ENCODE results near the gene TPSD1.
"Not testable (repeated sequence)": the region's sequence is repeated elsewhere in the genome, so short reads cannot be mapped to it uniquely, and the experiment has no call there.

TPSD1 gene

DNA sequence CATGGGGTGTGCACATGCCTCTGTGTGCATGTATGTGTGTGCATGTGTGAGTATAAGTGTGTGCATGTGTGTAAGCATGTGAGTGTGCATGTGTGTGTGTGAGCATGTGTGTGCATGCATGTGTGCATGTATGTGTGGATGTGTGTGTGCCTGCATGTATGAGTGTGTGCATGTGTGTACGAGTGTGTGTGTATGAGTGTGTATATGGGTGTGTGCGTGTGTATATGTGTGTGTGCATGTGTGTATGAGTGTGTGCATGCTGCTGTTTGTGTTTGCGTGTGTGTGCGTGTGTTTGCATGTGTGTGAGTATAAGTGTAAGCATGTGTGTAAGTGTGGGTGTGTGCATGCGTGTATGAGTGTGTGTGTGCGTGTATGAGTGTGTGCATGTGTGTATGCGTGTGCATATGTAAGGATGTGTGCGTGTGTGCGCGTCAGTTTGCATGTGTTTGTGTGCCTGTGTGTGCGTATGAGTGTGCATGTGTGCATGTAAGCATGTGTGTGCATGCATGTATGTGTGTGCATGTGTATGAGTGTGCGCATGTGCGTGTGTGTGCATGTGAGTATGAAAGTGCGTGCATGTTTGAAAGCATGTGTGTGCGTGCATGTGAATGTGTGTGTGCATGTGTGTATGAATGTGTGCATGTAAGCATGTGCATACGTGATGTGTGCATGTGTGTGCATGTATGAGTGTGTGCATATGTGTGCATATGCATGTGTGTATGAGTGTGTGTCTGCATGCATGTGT, 8.6 kb downstream of the TPSD1 start:
- no peak for DNase-seq

DNA sequence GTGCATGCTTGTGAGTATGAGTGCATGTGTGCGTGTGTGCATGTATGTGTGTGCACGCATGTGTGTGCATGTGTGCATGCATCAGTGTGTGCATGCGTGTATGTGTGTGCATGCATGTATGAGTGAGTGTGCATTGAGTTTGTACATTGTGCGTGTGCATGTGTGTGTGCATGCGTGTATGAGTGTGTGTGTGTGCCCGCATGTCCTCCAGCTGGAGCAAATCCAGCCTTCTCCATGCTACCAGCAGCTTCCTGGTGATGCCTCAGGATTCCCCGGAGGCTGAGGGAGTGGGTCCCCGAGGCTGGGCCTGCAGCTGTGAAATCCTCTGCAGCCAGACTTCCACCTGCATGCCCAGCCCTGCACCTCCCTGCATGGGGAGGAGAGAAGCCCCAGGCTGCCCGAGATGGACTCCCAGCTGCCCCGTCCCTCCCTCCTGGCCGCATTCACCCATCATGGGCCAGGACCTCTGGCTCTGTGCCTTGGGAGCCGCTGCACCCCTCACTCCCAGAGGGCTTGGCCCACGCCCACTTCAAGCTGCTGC, 9.3 kb downstream of the TPSD1 start:
- DNase-seq = no peak

- DNase-seq = no peak
These were observed 10.0 kb downstream of the TPSD1 start for GRCh38 chr16:1265826-1266225.

DNA sequence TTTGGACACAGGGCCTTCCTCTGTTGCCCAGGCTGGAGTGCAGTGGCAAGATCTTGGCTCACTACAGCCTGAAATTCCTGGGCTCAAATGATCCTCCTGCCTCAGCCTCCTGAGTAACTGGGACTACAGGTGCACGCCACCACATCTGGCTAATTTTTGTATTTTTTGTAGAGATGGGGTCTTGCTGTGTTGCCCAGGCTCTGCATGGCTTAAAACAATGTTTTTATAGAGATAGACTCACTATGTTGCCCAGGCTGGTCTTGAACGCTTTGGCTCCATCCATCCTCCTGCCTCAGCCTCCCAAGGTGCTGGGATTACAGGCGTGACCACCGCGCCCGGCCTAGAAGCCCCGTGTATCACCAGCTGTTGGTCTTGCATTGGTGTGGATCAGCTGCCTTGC, 13.5 kb downstream of the TPSD1 start:
- not testable (repeated sequence) for DNase-seq

- no peak for DNase-seq
These were observed 15.5 kb downstream of the TPSD1 start for GRCh38 chr16:1271380-1271723.

GRCh38 chr16:1271724-1272413, 16.0 kb downstream of the TPSD1 start:
- not testable (repeated sequence) for DNase-seq

GRCh38 chr16:1272453-1273198, 16.8 kb downstream of the TPSD1 start:
- no peak for DNase-seq

- DNase-seq = no peak
These were observed 17.9 kb downstream of the TPSD1 start for GRCh38 chr16:1273816-1274215.

DNA sequence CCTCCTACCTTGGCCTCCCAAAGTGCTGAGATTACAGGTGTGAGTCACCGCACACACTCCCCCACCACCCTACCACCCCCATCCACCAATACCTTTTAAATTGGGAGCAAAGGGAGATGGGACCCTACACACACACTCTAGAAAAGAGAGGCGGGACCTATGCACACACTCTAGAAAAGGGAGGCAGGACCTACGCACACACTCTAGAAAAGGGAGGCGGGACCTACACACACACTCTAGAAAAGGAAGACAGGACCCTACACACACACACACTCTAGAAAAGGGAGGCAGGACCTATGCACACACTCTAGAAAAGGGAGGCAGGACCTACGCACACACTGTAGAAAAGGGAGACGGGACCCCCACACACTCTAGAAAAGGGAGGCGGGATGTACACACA, 18.9 kb downstream of the TPSD1 start:
- no peak for DNase-seq

GRCh38 chr16:1275791-1276579, 20.1 kb downstream of the TPSD1 start:
- no peak for DNase-seq

- DNase-seq = no peak
These were observed 20.7 kb downstream of the TPSD1 start for GRCh38 chr16:1276580-1276878.

GRCh38 chr16:1277151-1277598, 21.3 kb downstream of the TPSD1 start:
- no peak for DNase-seq

DNA sequence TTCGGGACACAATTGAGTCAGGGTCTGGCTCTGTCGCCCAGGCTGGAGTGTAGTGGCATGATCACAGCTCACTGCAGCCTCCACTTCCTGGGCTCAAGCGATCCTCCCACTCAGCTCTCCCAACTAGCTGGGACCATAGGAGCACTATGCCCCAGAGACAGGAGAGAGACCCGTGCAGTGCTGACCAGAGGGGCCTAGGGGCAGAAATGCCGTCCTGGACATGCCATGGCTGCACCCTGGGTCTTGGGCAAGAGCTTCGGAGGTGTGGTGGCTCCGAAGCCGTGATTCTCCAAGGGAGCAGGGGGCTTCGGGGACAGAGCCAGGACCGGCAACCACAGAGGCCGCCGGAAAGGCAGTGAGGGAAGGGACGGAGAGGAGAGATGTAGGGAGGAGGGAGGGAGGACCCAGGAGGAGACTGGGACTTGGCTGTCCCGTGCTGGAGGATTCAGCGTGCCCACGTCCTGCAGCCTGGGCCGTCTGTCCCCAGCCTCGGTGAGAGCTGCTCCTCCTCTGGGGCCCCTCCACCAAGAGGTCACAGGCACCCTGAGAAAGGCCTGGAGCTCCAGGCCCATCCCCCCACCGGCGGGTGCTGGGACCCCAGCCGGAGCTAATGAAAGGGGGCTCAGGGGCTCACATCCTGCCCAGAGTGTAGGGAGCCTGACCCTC, 21.9 kb downstream of the TPSD1 start:
- DNase-seq = no peak

DNA sequence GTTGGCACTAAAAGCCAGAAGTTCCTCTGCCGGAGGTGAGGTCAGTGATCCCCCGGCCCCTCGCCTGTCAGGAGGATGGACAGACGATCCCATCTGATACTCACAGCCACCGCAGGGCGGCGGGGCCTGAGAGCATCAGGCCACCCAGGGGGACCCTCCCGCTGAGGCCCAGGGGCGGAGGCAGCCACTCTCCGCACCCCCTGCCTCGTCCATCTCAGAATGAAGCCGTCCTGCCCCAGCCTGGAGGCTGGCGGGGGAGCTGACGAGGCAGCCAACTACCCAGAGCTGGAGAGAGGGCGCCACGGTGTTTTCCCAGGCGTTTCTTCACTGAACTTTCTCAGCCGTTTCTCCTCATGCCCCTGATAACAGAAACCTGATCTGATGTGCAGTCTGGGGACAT, 22.6 kb downstream of the TPSD1 start:
- DNase-seq = no peak

- no peak for DNase-seq
These were observed 23.4 kb downstream of the TPSD1 start for GRCh38 chr16:1279081-1279944.

DNA sequence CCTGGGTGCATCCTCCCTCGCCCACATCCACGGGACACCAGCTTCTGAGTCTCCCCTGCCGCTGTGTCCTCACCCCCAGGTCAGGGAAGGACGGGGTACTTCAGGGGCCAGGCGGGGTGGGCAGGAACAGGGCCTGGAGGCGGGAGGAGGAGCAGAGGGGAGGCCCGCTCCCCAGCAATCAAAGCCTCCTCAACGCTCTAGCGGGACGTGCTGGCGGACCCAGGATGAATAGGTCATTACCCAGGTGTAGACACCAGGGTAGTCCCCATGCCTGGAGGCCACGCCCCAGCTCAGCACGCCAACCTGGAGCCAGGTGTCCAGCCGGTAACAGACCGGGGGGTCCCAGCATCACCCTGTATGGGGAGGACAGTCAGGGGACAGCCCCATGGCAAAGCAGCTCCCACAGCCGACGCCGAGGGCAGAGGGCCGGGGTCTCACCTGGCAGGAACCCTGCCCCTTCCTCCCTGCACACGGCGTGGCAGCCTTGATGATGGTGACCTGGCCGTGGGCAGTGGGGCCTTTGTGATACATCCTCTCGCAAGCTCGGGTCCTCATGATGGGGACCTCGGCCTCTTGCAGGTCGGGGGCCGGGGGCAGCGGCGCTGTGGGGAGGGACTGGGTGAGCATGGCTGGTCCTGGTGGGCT, 24.2 kb downstream of the TPSD1 start:
- no peak for DNase-seq

- DNase-seq = no peak
These were observed 24.9 kb downstream of the TPSD1 start for GRCh38 chr16:1280783-1281182.

DNA sequence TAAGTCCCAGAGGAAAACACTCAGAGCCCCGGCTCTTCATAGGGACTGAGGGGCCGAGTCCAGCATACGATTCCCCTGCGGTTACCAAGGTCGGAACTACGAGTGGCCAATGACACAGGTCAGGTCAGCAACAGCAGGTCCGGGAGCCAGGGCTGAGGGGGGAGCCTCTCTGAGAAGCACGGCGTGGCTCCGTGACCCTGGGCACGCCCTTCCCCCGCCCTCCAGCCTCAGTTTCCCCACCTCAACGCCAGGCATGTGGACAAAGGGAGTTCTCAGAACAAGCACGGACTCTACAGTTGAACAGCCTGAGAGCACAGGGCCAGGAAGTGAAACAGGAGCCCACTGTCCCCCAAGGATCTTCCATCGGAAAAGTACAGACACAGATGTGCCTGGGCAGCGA, 25.6 kb downstream of the TPSD1 start:
- DNase-seq = no peak

DNA sequence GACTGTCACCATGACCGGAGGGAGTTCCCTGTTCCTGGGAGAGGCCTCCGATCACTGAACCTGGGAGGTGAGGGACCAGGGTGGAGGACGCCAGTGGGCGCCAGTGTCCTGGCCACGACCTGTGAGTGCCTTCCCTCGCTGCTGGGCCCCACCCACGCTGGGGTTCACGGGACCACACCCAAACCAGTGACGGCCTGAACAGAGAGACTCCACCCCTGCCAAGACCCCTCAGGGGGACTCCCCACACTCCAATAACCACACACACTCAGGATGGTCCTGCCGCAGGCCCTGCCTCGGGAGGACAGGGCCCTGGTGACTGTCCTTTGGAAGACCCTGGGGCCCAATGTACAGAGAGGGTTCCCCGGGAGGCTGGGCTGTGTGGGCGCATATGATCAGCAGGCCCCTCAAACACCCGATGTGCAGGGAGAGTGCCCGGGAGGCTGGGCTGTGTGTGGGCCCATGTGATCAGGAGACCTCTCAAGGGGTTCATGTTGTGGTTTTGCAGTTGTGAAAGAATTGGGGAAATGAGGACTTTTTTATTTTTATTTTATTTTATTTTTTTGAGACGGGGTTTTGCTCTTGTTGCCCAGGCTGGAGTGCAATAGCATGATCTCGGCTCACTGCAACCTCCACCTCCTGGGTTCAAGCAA, 26.6 kb downstream of the TPSD1 start:
- no peak for DNase-seq

DNA sequence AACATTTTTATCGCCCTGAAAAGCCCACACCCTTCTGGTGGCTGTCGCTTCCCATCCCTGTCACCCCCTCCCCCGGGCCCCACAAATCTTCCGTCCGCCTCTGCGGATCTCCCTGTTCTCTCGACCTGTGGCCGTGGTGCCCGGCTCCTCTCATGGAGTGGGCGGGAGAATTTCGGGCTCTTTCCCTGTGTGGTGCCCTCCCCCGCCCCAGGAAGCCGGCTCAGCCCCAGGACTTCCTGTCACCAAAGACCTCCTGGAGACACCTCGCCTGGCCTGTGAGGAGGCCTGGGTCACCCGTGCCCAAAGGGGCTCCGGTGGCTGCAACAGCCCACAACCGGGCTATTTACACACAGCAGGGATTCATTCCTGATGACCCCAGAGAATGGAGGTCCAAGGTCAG, 27.4 kb downstream of the TPSD1 start:
- no peak for DNase-seq

Measured in amniotic stem cell (primary cell).